GM11168 (cell line): ENCODE measurements around the gene VAT1L.
"Not testable (repeated sequence)": the region's sequence is repeated elsewhere in the genome, so short reads cannot be mapped to it uniquely, and the experiment has no call there.

ENCODE experiments used
- in situ Hi-C: fragments of 300-500 bp; cut with MboI; formaldehyde crosslinking; loops from one replicate; pipeline ENCODE4 v1.12.0; 2022; ENCODE audit warnings: low sequenced_read_pairs; ENCODE audit not compliant: unreplicated experiment

VAT1L gene

GRCh38 chr16:77939968-77940367, 151.6 kb downstream of the VAT1L start:
- in situ Hi-C loops: no loop called here

- in situ Hi-C loops: no loop called here
These were observed 155.4 kb downstream of the VAT1L start for GRCh38 chr16:77943801-77944200.

- in situ Hi-C loops: no loop called here
These were observed 156.3 kb downstream of the VAT1L start for GRCh38 chr16:77944631-77945030.

- in situ Hi-C loops: no loop called here
These were observed 156.8 kb downstream of the VAT1L start for GRCh38 chr16:77945126-77945525.

- in situ Hi-C loops: no loop called here
These were observed 158.5 kb downstream of the VAT1L start for GRCh38 chr16:77946823-77947222.

- in situ Hi-C loops: not testable (repeated sequence)
These were observed 159.2 kb downstream of the VAT1L start for GRCh38 chr16:77947590-77947989.

- in situ Hi-C loops: no loop called here
These were observed 160.5 kb downstream of the VAT1L start for GRCh38 chr16:77948835-77949234.

GRCh38 chr16:77949445-77949844, 161.1 kb downstream of the VAT1L start:
- in situ Hi-C loops: no loop called here

GRCh38 chr16:77951788-77952187, 163.4 kb downstream of the VAT1L start:
- in situ Hi-C loops: no loop called here

- in situ Hi-C loops: no loop called here
These were observed 166.8 kb downstream of the VAT1L start for GRCh38 chr16:77955127-77955526.

GRCh38 chr16:77956231-77956630, 167.9 kb downstream of the VAT1L start:
- in situ Hi-C loops: no loop called here

GRCh38 chr16:77960766-77961165, 172.4 kb downstream of the VAT1L start:
- in situ Hi-C loops: no loop called here

GRCh38 chr16:77961814-77962213, 173.4 kb downstream of the VAT1L start:
- in situ Hi-C loops: no loop called here

- in situ Hi-C loops: no loop called here
These were observed 174.3 kb downstream of the VAT1L start for GRCh38 chr16:77962689-77963088.

- in situ Hi-C loops: no loop called here
These were observed 175.1 kb downstream of the VAT1L start for GRCh38 chr16:77963185-77964044.

- in situ Hi-C loops: no loop called here
These were observed 177.0 kb downstream of the VAT1L start for GRCh38 chr16:77965346-77965745.

GRCh38 chr16:77967054-77967904, 178.9 kb downstream of the VAT1L start:
- in situ Hi-C loops: no loop called here

GRCh38 chr16:77969861-77970260, 181.5 kb downstream of the VAT1L start:
- in situ Hi-C loops: loop anchor here (10.0 kb wide), 1 partner anchor 295 kb away; no protein-coding TSS in a partner anchor

- in situ Hi-C loops: loop anchor here (10.0 kb wide), 1 partner anchor 296 kb away; no protein-coding TSS in a partner anchor
These were observed 182.0 kb downstream of the VAT1L start for GRCh38 chr16:77970371-77970770.

- in situ Hi-C loops: loop anchor here (10.0 kb wide), 1 partner anchor 297 kb away; no protein-coding TSS in a partner anchor
These were observed 183.1 kb downstream of the VAT1L start for GRCh38 chr16:77971306-77972061.
